GM19372 (cell line): ENCODE measurements around the gene NAPG.
"Not testable (repeated sequence)": the region's sequence is repeated elsewhere in the genome, so short reads cannot be mapped to it uniquely, and the experiment has no call there.

Source experiments
- ATAC-seq: cut with Tn5 transposase; IDR thresholded peaks from one replicate; pipeline ENCODE4 v1.9.1; 2021; ENCODE audit warnings: mild to moderate bottlenecking, low read depth, moderate library complexity; ENCODE audit not compliant: unreplicated experiment

The NAPG gene

GRCh38 chr18:10511236-10511635, 14.6 kb upstream of the NAPG start:
- no peak for ATAC-seq

- ATAC-seq = no peak
These were observed 11.7 kb upstream of the NAPG start for GRCh38 chr18:10514082-10514481.

GRCh38 chr18:10514601-10515000, 11.2 kb upstream of the NAPG start:
- no peak for ATAC-seq

GRCh38 chr18:10515456-10515855, 10.4 kb upstream of the NAPG start:
- no peak for ATAC-seq

GRCh38 chr18:10516078-10516477, 9.7 kb upstream of the NAPG start:
- ATAC-seq = no peak

- ATAC-seq = no peak
These were observed 7.1 kb upstream of the NAPG start for GRCh38 chr18:10518595-10519255.

GRCh38 chr18:10519366-10519765, 6.5 kb upstream of the NAPG start:
- ATAC-seq = no peak

- ATAC-seq = peak; percentile 77
These were observed 5.6 kb upstream of the NAPG start for GRCh38 chr18:10519999-10520935.

GRCh38 chr18:10521566-10521965, 4.3 kb upstream of the NAPG start:
- ATAC-seq = no peak

- ATAC-seq = no peak
These were observed 3.3 kb upstream of the NAPG start for GRCh38 chr18:10522574-10522973.

- no peak for ATAC-seq
These were observed 2.3 kb upstream of the NAPG start for GRCh38 chr18:10523544-10523943.

GRCh38 chr18:10524507-10525370, 1.1 kb upstream of the NAPG start:
- no peak for ATAC-seq

- ATAC-seq = no peak
These were observed 496 bp upstream of the NAPG start for GRCh38 chr18:10525371-10525691.

- ATAC-seq = peak; percentile 2
These were observed 728 bp downstream of the NAPG start for GRCh38 chr18:10526561-10526949.

GRCh38 chr18:10528439-10528838, 2.6 kb downstream of the NAPG start:
- no peak for ATAC-seq

GRCh38 chr18:10530002-10530401, 4.2 kb downstream of the NAPG start:
- no peak for ATAC-seq

GRCh38 chr18:10530852-10531251, 5.0 kb downstream of the NAPG start:
- no peak for ATAC-seq

- ATAC-seq = no peak
These were observed 7.3 kb downstream of the NAPG start for GRCh38 chr18:10533111-10533510.

- ATAC-seq = no peak
These were observed 10.5 kb downstream of the NAPG start for GRCh38 chr18:10536280-10536679.

- no peak for ATAC-seq
These were observed 11.9 kb downstream of the NAPG start for GRCh38 chr18:10537765-10538164.

- ATAC-seq = not testable (repeated sequence)
These were observed 13.3 kb downstream of the NAPG start for GRCh38 chr18:10539124-10539523.
